PC-9 (cell line): ENCODE results near the gene GPC5. TPM values are rescaled to one million over a fixed set of nuclear protein-coding genes. Genes with fewer than 3 reads are reported as not detected.

Source experiments
- BruUV-seq: library from RNA; stranded (reverse); fragments of 400-500 nt; replicated peaks from 2 replicates; lab custom pipeline; 2021; lab: Mats Ljungman, UMichigan
- CTCF ChIA-PET: fragments of 300-600 bp; sonication (Branson Sonifier 250); formaldehyde crosslinking; loops from one replicate; lab custom pipeline; 2022; ENCODE audit warnings: antibody characterized with exemption; lab: Charles Lee
- POLR2A ChIA-PET: fragments of 300-600 bp; sonication (Branson Sonifier 250); formaldehyde crosslinking; loops from one replicate; lab custom pipeline; 2022; ENCODE audit warnings: antibody characterized with exemption; ENCODE audit not compliant: unreplicated experiment; lab: Charles Lee
- DNase-seq, 2 experiments: peaks; one replicate each; pipeline versions ENCODE4 v3.0.0 to v3.0.0-alpha.2; 2015 to 2022; ENCODE audit warnings: mixed read lengths in 1 of 2
- H2AFZ ChIP-seq: fragments of 200-600 bp; sonication (generic); 2 replicates; pipeline ENCODE4 v1.8.1; 2017; ENCODE audit warnings: antibody characterized with exemption
- H3F3A ChIP-seq: fragments of 200-600 bp; sonication (generic); 2 replicates; pipeline ENCODE4 v1.8.1; 2017; ENCODE audit warnings: antibody characterized with exemption, mild to moderate bottlenecking, low read depth; ENCODE audit not compliant: insufficient read depth
- H3K27ac ChIP-seq: fragments of 200-600 bp; sonication (generic); 2 replicates; pipeline ENCODE4 v1.6.1; 2016; ENCODE audit warnings: mixed run types
- H3K27me3 ChIP-seq: fragments of 200-600 bp; sonication (generic); 2 replicates; pipeline ENCODE4 v1.6.1; 2016; ENCODE audit warnings: low read depth, mixed run types; ENCODE audit not compliant: insufficient read depth
- H3K36me3 ChIP-seq: fragments of 200-600 bp; sonication (generic); 2 replicates; pipeline ENCODE4 v1.6.1; 2016; ENCODE audit warnings: low read depth, mixed run types
- H3K4me1 ChIP-seq: fragments of 200-600 bp; sonication (generic); replicated peaks from 2 replicates; pipeline ENCODE4 v1.6.1; 2016; ENCODE audit warnings: mixed run types; ENCODE audit not compliant: insufficient read depth
- H3K4me2 ChIP-seq: fragments of 200-600 bp; sonication (generic); 2 replicates; pipeline ENCODE4 v1.6.1; 2017; ENCODE audit warnings: mixed run types
- H3K4me3 ChIP-seq: fragments of 200-600 bp; sonication (generic); 2 replicates; pipeline ENCODE4 v1.6.1; 2016; ENCODE audit warnings: mixed run types
- H3K79me2 ChIP-seq: fragments of 200-600 bp; sonication (generic); 2 replicates; pipeline ENCODE4 v1.6.1; 2017; ENCODE audit warnings: low read depth, mixed run types
- H3K9me2 ChIP-seq: fragments of 200-600 bp; sonication (generic); 2 replicates; pipeline ENCODE4 v1.8.1; 2017; ENCODE audit warnings: mild to moderate bottlenecking; ENCODE audit not compliant: insufficient read depth
- H3K9me3 ChIP-seq: fragments of 200-600 bp; sonication (generic); 2 replicates; pipeline ENCODE4 v1.8.1; 2016; ENCODE audit warnings: low read depth; ENCODE audit not compliant: insufficient read depth
- H4K20me1 ChIP-seq: fragments of 200-600 bp; sonication (generic); 2 replicates; pipeline ENCODE4 v1.8.1; 2017; ENCODE audit not compliant: insufficient read depth
- CTCF ChIP-seq: fragments of 200-600 bp; sonication (generic); conservative IDR thresholded peaks from 2 replicates; pipeline ENCODE4 v1.6.1; 2017; ENCODE audit warnings: mixed run types, antibody characterized with exemption, mild to moderate bottlenecking, moderate library complexity
- EZH2 ChIP-seq: fragments of 200-600 bp; sonication (generic); IDR thresholded peaks from 2 replicates; pipeline ENCODE4 v1.8.0; 2017; ENCODE audit warnings: antibody characterized with exemption, low read depth
- intact Hi-C: fragments of 100-400 bp; cut with micrococcal nuclease; formaldehyde crosslinking; loops from one replicate; pipeline ENCODE4 v1.10.0; 2022; ENCODE audit not compliant: unreplicated experiment
- total RNA-seq: library from RNA; stranded (reverse); gene quantifications from 2 replicates; pipeline ENCODE4 v1.2.3, GENCODE V29; 2021

GPC5 gene
- total RNA-seq, 1 experiment from 2014 or later = not detected

DNA sequence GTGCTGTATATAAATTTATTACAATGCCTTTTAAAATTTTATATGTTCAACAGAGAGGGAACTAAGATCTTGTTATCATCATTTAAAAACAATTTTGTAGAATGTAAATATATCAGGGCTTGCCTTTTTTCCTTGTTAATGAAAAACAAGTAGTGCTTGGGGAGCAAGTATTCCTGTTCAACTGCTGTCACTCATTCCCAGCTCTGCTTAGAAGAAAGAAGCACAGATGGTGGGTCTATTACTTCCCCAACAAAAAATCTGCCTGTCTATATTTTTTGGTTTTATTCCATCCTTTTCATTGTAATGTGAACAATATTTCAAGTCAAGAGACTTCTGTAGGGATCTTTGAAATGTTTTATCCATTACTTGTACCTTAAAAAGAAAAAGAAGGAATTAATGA, 503.9 kb downstream of the GPC5 start:
- TF ChIP-seq EZH2 = no peak
- TF ChIP-seq CTCF = no peak
- DNase-seq = no peak
- no peaks in the 10 kb centered on the region for H3K4me1 ChIP-seq
- H3K4me2 ChIP-seq = no peak overlapping the region
- no peaks in the 10 kb centered on the region for H4K20me1 ChIP-seq
- POLR2A ChIA-PET = no interaction called here
- H3K27ac ChIP-seq = no peak overlapping the region
- H3F3A ChIP-seq = no peaks in the 10 kb centered on the region
- H3K79me2 ChIP-seq = no peaks in the 10 kb centered on the region
- intact Hi-C loops = no loop called here
- H3K27me3 ChIP-seq = no peaks in the 10 kb centered on the region
- no TSS peak for BruUV-seq
- no peak overlapping the region for H3K4me3 ChIP-seq
- CTCF ChIA-PET = no interaction called here
- no peaks in the 10 kb centered on the region for H3K9me3 ChIP-seq
- no peaks in the 10 kb centered on the region for H3K36me3 ChIP-seq
- no peak overlapping the region for H2AFZ ChIP-seq
- H3K9me2 ChIP-seq = no peaks in the 10 kb centered on the region

DNA sequence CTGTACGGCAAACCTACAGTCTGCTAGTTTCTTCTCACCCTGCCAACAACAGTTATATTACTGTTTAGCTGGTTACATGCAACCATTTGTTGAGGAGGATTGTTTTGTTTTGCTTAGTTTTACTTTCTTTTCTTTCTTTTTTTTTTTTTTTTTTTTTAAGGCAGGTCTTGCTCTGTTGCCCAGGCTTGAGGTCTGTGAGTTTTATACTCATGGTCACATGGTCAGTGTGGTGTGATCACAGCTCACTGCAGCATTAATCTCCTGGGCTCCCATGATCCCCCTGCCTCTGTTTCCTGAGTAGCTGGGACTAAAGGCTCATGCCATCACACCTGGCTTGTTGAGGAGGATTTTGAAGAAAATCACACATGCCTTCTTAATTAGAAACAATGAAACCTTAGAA, 505.6 kb downstream of the GPC5 start:
- no peaks in the 10 kb centered on the region for H3K9me3 ChIP-seq
- H3K4me3 ChIP-seq = no peak overlapping the region
- H3F3A ChIP-seq = no peaks in the 10 kb centered on the region
- no TSS peak for BruUV-seq
- no peak for DNase-seq
- H3K36me3 ChIP-seq = no peaks in the 10 kb centered on the region
- no peaks in the 10 kb centered on the region for H3K4me1 ChIP-seq
- no peak overlapping the region for H3K27ac ChIP-seq
- H2AFZ ChIP-seq = no peak overlapping the region
- intact Hi-C loops = no loop called here
- no peaks in the 10 kb centered on the region for H4K20me1 ChIP-seq
- ChIA-PET CTCF (no interaction called here), POLR2A (no interaction called here)
- no peaks in the 10 kb centered on the region for H3K27me3 ChIP-seq
- no peaks in the 10 kb centered on the region for H3K79me2 ChIP-seq
- TF ChIP-seq EZH2 = no peak
- no peak for TF ChIP-seq CTCF
- H3K9me2 ChIP-seq = no peaks in the 10 kb centered on the region
- H3K4me2 ChIP-seq = no peak overlapping the region

GRCh38 chr13:91904597-91904996, 506.2 kb downstream of the GPC5 start:
- Histone ChIP-seq H3K4me3 (no peak overlapping the region), H3K27me3 (no peaks in the 10 kb centered on the region), H3K4me1 (no peaks in the 10 kb centered on the region), H3K27ac (no peak overlapping the region), H3K9me2 (no peaks in the 10 kb centered on the region), H3K79me2 (no peaks in the 10 kb centered on the region), H3K4me2 (no peak overlapping the region), H3K9me3 (no peaks in the 10 kb centered on the region), H2AFZ (no peak overlapping the region), H4K20me1 (no peaks in the 10 kb centered on the region), H3F3A (no peaks in the 10 kb centered on the region), H3K36me3 (no peaks in the 10 kb centered on the region)
- ChIA-PET CTCF (no interaction called here), POLR2A (no interaction called here)
- intact Hi-C loops = no loop called here
- no peak for TF ChIP-seq EZH2
- no peak for TF ChIP-seq CTCF
- BruUV-seq = no TSS peak
- DNase-seq = no peak
